Cortex of kidney (tissue), 1 donor: ENCODE measurements around the gene ZNF358.

ENCODE experiments used
- DNase-seq: peaks from one replicate; lab custom pipeline; 2025; lab: John Stamatoyannopoulos, UW

The ZNF358 gene

GRCh38 chr19:7515645-7516151, at the start of gene ZNF358:
Gene ZNF358, plus strand, starts transcription at chr19:7516103. Its CDS starts 3,140 bp downstream, at chr19:7519243.
- DNase-seq: no peak

GRCh38 chr19:7467009-7467989, 48.6 kb upstream of the ZNF358 start:
- no peak for DNase-seq

- DNase-seq: no peak
These were observed 47.1 kb upstream of the ZNF358 start for GRCh38 chr19:7468840-7469239.

GRCh38 chr19:7469669-7470285, 46.1 kb upstream of the ZNF358 start:
- DNase-seq: no peak

- DNase-seq: no peak
These were observed 45.2 kb upstream of the ZNF358 start for GRCh38 chr19:7470540-7471305.

- no peak for DNase-seq
These were observed 43.9 kb upstream of the ZNF358 start for GRCh38 chr19:7471696-7472615.

GRCh38 chr19:7475665-7476064, 40.2 kb upstream of the ZNF358 start:
- no peak for DNase-seq

- DNase-seq: no peak
These were observed 39.7 kb upstream of the ZNF358 start for GRCh38 chr19:7476241-7476640.

- no peak for DNase-seq
These were observed 39.0 kb upstream of the ZNF358 start for GRCh38 chr19:7476777-7477494.

- no peak for DNase-seq
These were observed 38.1 kb upstream of the ZNF358 start for GRCh38 chr19:7477758-7478157.

- no peak for DNase-seq
These were observed 37.6 kb upstream of the ZNF358 start for GRCh38 chr19:7478173-7478842.

GRCh38 chr19:7478843-7479227, 37.1 kb upstream of the ZNF358 start:
- DNase-seq: no peak

GRCh38 chr19:7480222-7480969, 35.5 kb upstream of the ZNF358 start:
- no peak for DNase-seq

- no peak for DNase-seq
These were observed 35.0 kb upstream of the ZNF358 start for GRCh38 chr19:7480970-7481255.

GRCh38 chr19:7482584-7483439, 33.1 kb upstream of the ZNF358 start:
- no peak for DNase-seq

GRCh38 chr19:7483720-7484201, 32.1 kb upstream of the ZNF358 start:
- no peak for DNase-seq

- no peak for DNase-seq
These were observed 29.0 kb upstream of the ZNF358 start for GRCh38 chr19:7486923-7487322.

GRCh38 chr19:7488736-7489353, 27.1 kb upstream of the ZNF358 start, which contains the start of gene PEX11G:
Gene PEX11G, minus strand, starts transcription at chr19:7489035. Its CDS starts 25 bp downstream, at chr19:7489010.
- no peak for DNase-seq
